BE2C (cell line): ENCODE measurements around the gene GJB2. TPM values are rescaled to one million over a fixed set of nuclear protein-coding genes. Genes with fewer than 3 reads are reported as not detected.

Source experiments
- DNase-seq: peaks from one replicate; pipeline ENCODE4 v3.0.0-alpha.2; 2020
- H3K27me3 ChIP-seq: fragments of 250-450 bp; sonication (Bioruptor Pico); 2 replicates; pipeline ENCODE4 v1.5.1; 2020; ENCODE audit warnings: mild to moderate bottlenecking
- H3K36me3 ChIP-seq: fragments of 250-450 bp; sonication (Bioruptor Pico); 2 replicates; pipeline ENCODE4 v1.5.1; 2020; ENCODE audit warnings: mild to moderate bottlenecking
- H3K4me1 ChIP-seq: fragments of 250-450 bp; sonication (Bioruptor Pico); 2 replicates; pipeline ENCODE4 v1.5.1; 2020
- H3K4me3 ChIP-seq: 2 replicates; pipeline ENCODE4 v1.5.1; 2011; ENCODE audit warnings: low read depth, low read length
- H3K9me3 ChIP-seq: fragments of 250-450 bp; sonication (Bioruptor Pico); 2 replicates; pipeline ENCODE4 v1.5.1; 2020
- polyA plus RNA-seq: library from polyadenylated mRNA; unstranded; fragments of >200 nt; gene quantifications from one replicate; pipeline ENCODE4 v1.2.1, GENCODE V29; 2012; ENCODE audit warnings: low read depth, missing spikeins; ENCODE audit not compliant: insufficient read length, insufficient read depth
- TF ChIP-seq, protein P1 (sequence below): IDR thresholded peaks from 2 replicates; pipeline ENCODE4 v1.5.1; 2012; ENCODE audit warnings: mild to moderate bottlenecking, low read depth, low read length

Gene GJB2
- not detected for polyA plus RNA-seq

DNA sequence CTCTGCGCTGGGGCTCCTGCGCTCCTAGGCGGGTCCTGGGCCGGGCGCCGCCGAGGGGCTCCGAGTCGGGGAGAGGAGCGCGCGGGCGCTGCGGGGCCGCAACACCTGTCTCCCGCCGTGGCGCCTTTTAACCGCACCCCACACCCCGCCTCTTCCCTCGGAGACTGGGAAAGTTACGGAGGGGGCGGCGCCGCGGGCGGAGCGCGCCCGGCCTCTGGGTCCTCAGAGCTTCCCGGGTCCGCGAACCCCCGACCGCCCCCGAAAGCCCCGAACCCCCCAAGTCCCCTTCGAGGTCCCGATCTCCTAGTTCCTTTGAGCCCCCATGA is at the start of gene GJB2:
GJB2 (minus strand) TSS at position 103 of the 326 bp plus-strand sequence. CDS start 3,357 bp downstream, outside the sequence.
- TF ChIP-seq, protein P1, sequence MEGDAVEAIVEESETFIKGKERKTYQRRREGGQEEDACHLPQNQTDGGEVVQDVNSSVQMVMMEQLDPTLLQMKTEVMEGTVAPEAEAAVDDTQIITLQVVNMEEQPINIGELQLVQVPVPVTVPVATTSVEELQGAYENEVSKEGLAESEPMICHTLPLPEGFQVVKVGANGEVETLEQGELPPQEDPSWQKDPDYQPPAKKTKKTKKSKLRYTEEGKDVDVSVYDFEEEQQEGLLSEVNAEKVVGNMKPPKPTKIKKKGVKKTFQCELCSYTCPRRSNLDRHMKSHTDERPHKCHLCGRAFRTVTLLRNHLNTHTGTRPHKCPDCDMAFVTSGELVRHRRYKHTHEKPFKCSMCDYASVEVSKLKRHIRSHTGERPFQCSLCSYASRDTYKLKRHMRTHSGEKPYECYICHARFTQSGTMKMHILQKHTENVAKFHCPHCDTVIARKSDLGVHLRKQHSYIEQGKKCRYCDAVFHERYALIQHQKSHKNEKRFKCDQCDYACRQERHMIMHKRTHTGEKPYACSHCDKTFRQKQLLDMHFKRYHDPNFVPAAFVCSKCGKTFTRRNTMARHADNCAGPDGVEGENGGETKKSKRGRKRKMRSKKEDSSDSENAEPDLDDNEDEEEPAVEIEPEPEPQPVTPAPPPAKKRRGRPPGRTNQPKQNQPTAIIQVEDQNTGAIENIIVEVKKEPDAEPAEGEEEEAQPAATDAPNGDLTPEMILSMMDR: no peak
- Histone ChIP-seq H3K4me3 (no peak within 1 kb of the TSS), H3K4me1 (no peaks in the 10 kb centered on the region), H3K36me3 (no peaks in the 10 kb centered on the region), H3K9me3 (no peaks in the 10 kb centered on the region; the same call in 1 of the 2 replicates), H3K27me3 (peaks cover 96% of the 10 kb centered on the region)
- DNase-seq: no peak

DNA sequence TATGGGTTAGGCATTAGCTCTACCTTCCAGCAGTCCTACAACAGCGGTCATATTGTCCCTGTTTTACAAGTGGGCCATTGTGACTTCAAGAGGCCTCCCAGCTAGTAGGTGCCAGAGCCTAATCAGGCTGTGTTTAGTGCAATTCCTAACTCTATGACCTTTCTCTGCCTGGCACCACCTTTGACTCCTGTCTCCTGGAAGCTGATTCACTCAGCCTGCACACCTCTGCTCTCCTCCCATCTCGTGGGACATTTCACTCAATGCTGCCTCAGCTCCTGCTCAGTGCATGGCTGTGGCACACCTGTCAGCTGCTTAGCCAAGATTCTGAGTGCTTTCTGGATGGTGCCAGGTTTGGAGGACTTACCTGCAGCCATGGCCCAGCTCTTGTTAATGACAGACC is 48.9 kb upstream of the GJB2 start:
- no peaks in the 10 kb centered on the region for H3K4me1 ChIP-seq
- H3K36me3 ChIP-seq: no peaks in the 10 kb centered on the region
- peaks cover 8% of the 10 kb centered on the region; the same call in 1 of the 2 replicates for H3K27me3 ChIP-seq
- no peak for DNase-seq
- TF ChIP-seq, protein P1: no peak
- no peaks in the 10 kb centered on the region for H3K9me3 ChIP-seq
- H3K4me3 ChIP-seq: no peak overlapping the region

DNA sequence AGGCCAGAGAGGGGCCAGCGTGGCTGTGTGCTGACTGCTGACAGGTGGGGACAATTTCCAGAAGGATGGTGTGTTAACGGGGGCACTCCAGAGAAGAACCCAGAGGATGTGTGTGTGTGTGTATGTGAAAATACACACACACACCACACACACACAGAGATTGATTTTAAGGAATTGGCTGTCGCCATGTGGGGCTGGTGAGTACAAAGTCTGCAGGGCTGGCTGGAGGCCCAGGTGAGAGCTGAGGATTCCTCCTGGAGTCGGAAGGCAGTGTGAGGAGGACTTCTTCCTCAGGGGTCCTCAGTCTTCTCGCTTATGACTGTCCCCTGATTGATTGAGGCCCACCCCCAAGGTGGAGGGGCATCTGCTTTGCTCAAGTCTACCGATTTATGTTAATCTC is 47.0 kb upstream of the GJB2 start:
- TF ChIP-seq, protein P1: no peak
- no peak for DNase-seq
- no peaks in the 10 kb centered on the region for H3K4me1 ChIP-seq
- no peaks in the 10 kb centered on the region for H3K9me3 ChIP-seq
- H3K27me3 ChIP-seq: peaks cover 2% of the 10 kb centered on the region; the same call in 1 of the 2 replicates
- H3K4me3 ChIP-seq: no peak overlapping the region
- H3K36me3 ChIP-seq: no peaks in the 10 kb centered on the region

DNA sequence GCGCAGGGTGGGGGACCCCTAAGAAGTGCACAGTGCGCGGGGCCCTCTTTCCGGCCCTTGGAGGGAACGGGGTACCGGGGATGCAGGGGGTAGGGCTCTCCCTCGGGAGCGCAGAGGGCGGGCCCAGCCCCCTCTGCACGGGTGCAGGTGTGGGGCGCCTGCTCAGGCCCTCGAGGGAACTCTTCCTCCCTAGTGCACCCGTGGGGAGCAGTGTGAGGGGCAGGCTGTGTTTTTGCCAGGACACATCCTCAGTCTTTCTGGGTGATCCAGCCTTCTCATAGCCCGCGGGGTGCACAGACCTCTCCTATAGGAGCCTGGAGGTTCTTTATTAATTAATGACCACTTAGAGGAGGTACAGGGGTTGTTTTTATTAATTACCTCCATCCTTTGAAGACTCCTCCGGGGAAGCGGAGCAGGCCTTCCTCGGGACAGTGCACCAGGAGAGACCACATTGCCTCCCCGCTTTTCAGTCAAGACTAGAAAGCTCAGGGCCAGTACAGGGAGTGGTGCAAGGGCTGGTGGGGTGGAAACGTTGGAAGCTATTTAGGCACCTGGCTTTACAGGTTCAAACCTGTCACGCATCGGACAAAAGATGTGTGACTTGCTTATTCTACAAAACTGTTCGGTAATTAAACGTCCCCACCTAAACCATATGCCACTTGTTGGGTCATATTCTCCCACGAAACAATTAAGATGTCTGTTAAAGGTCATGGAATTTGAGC is 40.0 kb upstream of the GJB2 start:
- no peaks in the 10 kb centered on the region for H3K9me3 ChIP-seq
- no peaks in the 10 kb centered on the region for H3K36me3 ChIP-seq
- TF ChIP-seq, protein P1: no peak
- no peak for DNase-seq
- H3K27me3 ChIP-seq: peaks cover 40% of the 10 kb centered on the region
- no peaks in the 10 kb centered on the region for H3K4me1 ChIP-seq
- no peak overlapping the region for H3K4me3 ChIP-seq

DNA sequence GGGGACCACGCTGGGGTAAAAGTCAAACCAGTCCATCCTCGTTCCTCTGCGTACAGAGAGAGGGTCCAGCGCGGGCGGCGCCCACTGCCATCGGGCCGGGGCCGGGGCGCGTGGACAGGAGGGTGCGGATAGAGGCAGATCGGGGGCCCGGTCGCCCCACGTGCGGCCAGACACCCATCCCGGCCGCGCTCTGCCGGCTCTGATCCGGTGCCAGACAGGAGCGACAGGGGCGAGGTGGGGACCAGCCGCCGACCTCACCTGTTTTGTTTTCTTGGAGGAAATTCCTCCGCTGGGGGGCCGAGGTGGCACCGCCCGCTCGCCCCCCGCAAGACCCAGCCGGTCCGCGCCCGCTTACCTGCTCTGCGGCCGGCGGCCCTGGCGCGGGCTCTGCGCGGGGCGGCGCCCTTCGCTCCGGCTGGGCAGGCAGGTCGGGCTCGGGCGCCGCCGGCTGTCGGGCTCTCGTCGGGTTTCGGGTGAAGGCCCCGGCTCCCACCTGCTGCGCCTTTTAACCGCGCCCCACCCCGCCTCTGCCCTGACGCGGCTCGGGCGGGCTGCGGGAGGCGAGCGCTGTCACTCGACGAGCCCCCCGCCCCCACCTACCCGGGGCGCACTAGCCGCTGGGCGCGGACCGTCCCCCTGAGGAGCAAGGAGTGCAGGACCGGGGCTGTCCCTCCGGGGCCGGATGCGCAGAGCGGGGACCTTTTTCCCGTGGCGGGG is 39.3 kb upstream of the GJB2 start, which contains the start of gene GJB6:
GJB6 (minus strand) TSS at position 481 of the 717 bp plus-strand sequence. CDS start 8,839 bp downstream, outside the sequence.
- Histone ChIP-seq H3K27me3 (peaks cover 40% of the 10 kb centered on the region), H3K36me3 (no peaks in the 10 kb centered on the region), H3K4me1 (no peaks in the 10 kb centered on the region), H3K9me3 (no peaks in the 10 kb centered on the region), H3K4me3 (no peak within 1 kb of the TSS)
- TF ChIP-seq, protein P1: no peak
- no peak for DNase-seq
